GM19238 (cell line): ENCODE measurements around the gene CLEC18A.
A peak's percentile ranks its signal among the peaks of the same experiment; 100 is the strongest.
"Not testable (repeated sequence)": the region's sequence is repeated elsewhere in the genome, so short reads cannot be mapped to it uniquely, and the experiment has no call there.

Source experiments
- DNase-seq: peaks from one replicate; pipeline ENCODE4 v3.0.0; 2011; ENCODE audit warnings: low spot score; ENCODE audit not compliant: insufficient read length

Gene CLEC18A

DNA sequence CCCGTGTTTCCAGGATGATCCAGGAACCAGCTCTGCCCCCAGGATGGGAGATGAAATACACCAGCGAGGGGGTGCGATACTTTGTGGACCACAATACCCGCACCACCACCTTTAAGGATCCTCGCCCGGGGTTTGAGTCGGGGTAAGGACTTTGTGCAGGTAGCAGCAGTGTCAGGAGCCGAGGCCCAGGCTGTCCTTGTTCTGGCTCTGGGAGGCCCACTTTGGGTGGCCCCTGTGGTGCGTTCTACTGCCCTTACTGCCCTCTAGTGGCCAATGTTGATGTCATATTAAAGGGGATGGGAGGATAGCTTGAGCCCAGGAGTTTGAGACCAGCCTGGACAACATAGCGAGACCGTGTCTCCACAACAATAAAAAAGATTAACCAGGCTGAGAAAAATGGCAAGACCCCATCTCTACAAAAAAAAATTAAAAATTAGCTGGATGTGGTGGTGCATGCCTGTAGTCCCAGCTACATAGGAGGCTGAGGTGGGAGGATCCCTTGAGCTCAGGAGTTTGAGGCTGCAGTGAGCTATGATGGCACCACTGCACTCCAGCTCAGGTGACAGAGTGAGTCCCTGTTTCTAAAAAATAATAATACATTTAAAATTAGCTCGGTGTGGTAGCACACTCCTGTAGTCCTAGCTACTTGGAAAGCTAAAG, 20.9 kb upstream of the CLEC18A start:
- peak; percentile 79 for DNase-seq

DNA sequence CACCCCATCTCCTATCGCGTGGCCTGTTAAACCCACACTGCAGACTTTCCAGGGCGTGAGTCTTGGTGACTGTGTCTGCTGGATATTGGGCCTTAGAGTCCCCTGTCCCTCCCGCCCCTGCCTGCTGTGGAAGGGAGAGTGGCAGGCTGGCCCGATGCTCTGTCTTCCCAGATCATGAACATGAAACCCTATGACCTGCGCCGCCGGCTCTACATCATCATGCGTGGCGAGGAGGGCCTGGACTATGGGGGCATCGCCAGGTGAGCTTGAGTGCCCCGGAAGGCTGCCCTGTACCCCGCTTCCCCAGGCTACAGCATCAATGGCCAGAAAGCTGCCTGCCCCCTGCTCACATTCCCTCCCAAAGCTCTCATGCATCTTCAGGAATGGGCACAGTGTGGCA, 19.5 kb upstream of the CLEC18A start:
- no peak for DNase-seq

DNA sequence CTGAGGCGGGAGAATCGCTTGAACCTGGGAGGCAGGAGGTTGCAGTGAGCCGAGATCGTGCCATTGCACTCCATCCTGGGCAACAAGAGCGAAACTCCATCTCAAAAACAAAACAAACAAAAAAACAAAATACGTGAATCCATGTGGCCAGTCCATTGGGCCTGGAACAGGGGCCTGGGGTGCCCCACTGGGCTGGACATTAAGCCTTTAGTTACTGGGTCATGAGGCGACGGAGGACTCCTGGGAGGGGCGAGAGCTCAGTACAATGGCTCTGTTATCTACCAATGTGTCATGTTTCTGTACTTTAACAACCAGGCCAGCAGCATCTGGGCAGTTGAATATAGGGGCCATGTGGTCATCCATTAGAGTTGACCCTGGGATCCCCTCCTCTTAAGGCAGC, 18.9 kb upstream of the CLEC18A start:
- no peak for DNase-seq

DNA sequence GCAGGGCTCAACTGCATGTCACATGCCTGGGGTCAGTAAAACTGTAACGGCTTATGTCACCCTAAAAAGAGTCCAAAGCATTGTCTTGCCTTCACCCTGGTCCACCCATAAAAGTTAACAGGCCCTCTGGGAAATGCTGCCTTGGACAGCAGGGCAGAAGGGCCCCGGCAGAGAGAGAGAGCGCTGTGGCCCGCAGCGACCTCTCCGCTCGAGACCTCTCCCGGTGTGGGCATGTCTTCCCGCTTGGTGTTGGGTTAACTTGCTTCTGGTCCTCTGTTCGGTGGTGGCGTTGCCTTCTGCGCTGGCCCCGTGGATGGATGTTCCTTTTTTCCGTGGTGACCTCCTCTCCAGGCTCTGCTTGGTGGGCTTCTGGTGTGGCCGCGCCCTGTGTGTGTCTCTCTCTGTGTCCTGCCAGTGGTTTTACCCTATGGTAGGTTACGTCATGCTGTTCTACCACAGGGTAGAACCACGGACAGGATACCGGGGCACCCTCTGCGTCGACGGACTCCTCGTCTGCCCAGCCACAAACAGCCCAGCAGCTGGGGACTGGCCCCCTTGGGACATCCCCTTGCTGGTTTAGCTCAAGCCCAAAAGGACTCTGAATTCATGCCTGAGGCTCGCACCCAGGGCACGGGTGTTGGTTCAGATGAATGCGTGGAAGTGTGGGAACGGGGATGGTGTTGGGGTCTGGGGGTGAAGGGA, 18.3 kb upstream of the CLEC18A start:
- no peak for DNase-seq

DNA sequence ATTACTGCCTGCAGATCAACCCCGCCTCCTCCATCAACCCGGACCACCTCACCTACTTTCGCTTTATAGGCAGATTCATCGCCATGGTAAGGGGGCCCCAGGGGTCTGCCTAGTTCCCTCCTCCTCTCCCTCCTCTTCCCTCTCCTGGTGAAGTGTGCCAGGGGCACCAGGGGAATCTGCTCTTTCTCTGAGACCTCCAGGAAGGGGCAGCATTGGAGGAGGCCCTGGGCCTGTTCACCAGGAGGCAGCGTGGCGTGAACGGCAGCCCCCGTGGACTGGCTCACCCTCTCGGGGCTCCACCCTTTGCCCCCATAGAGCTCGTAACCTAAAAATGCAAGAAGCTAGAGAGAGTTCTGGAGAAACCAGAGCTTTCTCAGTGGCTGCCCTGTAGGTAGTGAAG, 17.1 kb upstream of the CLEC18A start:
- no peak for DNase-seq

DNA sequence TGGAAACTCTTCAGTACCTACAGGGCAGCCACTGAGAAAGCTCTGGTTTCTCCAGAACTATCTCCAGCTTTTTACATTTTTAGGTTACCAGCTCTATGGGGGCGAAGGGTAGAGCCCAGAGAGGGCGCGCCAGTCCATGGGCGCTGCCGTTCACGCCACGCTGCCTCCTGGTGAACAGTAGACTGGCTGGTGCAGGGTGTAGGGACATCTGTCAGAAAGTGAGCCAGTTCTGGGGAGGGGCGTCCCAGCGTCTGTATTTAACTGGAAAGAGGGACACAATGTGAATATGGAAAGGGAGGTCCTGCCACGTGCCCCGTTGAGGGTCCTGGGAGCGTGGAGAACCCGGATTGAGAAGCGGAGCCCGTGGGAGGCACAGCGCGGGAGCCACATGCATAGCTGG, 16.4 kb upstream of the CLEC18A start:
- DNase-seq = no peak

DNA sequence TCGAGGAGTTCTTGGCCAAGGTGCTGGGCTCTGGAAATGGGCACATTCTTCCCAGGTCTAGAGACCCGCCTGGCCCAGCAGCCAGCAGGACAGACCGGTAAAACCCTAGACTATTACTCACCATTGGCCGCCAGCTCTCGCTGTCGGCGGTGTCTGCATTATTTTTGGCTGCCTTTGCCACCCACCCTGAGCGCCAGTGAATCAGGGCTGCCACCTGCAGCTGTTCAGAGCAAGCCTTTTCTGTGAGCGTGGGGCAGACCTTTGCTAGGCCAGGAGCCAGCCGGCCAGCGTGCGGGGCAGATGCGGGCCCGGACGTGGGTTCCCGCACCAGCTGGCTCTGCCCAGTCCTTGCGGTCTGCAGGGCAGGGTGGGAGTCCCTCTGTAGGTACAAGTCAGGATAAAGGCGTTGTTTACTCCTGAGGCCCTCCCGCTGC, 15.8 kb upstream of the CLEC18A start:
- DNase-seq = no peak

DNA sequence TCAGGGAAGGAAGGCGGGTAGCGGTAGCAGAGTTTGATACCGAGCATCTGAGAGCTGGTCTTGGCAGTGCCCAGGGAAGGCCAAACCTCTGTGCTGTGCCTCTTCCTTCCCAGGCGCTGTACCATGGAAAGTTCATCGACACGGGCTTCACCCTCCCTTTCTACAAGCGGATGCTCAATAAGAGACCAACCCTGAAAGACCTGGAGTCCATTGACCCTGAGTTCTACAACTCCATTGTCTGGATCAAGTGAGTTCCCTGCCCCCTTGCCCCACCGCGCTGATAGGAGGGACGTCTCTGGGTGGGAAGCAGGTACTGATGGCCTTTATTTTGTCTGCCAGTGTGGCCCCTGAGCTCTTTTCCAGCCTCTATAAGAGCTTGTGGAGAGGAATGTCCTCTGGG, 15.4 kb upstream of the CLEC18A start:
- DNase-seq = no peak

DNA sequence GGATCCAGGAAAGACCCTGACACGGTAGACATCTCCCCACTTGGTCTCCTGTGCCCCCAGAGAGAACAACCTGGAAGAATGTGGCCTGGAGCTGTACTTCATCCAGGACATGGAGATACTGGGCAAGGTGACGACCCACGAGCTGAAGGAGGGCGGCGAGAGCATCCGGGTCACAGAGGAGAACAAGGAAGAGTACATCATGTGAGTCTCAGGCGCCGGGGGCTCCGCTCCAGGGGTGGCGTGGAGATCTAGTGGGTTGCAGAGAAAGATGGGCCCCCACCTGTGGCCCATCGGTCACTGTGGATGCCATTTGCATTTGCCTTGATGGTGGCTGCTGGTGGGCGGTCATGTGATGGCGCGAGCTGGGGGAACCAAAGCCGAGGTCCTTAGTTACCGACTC, 14.9 kb upstream of the CLEC18A start:
- DNase-seq = no peak

DNA sequence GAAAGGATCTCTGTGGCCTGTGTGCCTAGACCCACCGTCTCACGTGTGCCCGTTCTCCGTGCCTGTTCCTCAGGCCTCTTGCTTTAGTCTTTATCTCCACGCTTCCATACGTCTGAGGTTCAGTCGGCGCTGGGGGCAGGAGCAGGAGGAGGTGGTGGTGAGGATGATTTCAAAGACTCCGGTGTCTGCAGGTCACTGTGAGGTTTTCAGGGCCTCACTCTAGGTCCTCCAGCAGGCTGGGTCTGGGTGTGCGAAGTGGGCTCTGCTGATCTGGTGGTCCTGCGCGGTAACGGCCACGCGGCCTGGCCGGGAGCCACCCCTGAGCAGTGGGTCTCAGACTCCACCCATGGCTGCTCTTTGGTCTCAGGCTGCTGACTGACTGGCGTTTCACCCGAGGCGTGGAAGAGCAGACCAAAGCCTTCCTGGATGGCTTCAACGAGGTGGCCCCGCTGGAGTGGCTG, 14.4 kb upstream of the CLEC18A start:
- no peak for DNase-seq

DNA sequence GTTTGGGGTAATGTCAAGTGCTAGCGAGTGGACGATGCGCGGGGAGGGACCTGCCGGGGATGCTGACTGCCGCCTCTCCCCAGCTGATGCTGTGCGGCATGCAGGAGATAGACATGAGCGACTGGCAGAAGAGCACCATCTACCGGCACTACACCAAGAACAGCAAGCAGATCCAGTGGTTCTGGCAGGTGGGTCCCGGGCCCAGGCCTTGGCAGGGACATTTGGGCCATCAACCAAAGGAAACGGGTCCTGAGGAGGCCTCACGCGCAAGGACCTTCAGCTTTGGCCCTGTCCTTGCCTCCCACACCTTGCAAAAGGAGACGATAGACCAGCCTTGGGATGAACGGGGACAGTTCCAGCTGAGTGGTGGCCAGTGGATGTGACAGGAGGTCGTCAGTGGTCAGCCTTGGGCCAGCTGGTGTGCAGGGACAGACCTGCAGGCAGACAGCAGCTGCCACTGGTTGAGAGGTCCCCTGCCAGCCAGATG, 13.6 kb upstream of the CLEC18A start:
- DNase-seq = no peak

DNA sequence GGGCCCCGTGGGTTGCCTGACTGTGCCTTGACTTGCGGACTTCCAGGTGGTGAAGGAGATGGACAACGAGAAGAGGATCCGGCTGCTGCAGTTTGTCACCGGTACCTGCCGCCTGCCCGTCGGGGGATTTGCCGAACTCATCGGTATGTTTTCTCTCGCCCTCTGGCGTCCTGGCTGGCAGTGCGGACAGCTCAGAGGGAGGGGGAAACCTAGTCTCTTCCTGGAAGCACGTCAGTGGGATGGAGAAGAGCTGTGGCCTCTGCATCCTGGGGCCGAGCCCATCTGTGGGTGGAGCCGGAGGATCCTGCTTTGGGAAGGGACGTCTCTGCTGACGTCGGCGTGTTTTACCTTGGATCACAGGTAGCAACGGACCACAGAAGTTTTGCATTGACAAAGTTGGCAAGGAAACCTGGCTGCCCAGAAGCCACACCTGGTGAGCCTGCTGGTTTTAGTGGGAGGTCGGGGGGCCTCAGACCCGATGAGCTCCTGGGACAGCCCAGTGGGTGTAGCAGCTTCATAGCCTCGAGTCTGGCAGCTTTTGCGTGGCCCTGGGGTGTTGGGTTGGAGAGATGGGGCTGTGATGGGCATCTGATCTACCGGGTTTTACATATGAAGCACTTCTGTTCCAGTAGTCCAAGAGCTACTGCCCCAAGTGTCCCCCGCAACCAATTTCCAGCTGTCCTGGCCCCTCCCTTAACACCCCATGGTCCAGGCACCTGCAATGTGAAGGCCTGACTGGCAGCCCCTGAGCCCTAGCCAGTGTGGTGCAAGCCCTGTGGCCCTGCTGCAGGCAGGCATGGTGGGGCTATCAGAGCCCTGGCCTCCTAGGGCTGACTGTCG, 11.9 kb upstream of the CLEC18A start:
- no peak for DNase-seq

DNA sequence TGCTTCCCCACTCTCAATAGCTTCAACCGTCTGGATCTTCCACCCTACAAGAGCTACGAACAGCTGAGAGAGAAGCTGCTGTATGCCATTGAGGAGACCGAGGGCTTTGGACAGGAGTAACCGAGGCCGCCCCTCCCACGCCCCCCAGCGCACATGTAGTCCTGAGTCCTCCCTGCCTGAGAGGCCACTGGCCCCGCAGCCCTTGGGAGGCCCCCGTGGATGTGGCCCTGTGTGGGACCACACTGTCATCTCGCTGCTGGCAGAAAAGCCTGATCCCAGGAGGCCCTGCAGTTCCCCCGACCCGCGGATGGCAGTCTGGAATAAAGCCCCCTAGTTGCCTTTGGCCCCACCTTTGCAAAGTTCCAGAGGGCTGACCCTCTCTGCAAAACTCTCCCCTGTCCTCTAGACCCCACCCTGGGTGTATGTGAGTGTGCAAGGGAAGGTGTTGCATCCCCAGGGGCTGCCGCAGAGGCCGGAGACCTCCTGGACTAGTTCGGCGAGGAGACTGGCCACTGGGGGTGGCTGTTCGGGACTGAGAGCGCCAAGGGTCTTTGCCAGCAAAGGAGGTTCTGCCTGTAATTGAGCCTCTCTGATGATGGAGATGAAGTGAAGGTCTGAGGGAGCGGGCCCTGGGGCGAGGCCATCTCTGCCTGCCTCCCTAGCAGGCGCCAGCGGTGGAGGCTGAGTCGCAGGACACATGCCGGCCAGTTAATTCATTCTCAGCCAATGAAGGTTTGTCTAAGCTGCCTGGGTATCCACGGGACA, 11.1 kb upstream of the CLEC18A start:
- no peak for DNase-seq

DNA sequence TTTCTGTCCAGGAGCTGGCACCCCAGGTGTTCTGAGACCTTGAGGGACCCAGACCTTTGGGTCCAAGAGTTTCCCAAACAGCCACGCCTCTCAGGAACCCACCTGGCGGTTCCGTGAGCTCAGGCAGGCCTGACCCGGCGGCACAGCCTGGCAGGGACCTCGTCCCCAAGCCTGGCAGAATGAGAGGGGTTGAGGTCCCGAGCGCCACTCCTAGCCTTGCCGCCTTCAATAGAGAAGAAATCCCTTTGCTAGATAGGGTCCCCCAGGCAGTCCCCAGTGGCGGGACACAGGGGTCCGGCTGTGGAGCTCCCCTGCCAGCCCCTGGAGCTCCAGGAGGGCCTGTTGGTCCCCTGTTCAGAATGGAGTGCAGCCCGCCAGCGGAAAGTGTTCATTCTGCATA, 10.5 kb upstream of the CLEC18A start:
- DNase-seq = no peak

DNA sequence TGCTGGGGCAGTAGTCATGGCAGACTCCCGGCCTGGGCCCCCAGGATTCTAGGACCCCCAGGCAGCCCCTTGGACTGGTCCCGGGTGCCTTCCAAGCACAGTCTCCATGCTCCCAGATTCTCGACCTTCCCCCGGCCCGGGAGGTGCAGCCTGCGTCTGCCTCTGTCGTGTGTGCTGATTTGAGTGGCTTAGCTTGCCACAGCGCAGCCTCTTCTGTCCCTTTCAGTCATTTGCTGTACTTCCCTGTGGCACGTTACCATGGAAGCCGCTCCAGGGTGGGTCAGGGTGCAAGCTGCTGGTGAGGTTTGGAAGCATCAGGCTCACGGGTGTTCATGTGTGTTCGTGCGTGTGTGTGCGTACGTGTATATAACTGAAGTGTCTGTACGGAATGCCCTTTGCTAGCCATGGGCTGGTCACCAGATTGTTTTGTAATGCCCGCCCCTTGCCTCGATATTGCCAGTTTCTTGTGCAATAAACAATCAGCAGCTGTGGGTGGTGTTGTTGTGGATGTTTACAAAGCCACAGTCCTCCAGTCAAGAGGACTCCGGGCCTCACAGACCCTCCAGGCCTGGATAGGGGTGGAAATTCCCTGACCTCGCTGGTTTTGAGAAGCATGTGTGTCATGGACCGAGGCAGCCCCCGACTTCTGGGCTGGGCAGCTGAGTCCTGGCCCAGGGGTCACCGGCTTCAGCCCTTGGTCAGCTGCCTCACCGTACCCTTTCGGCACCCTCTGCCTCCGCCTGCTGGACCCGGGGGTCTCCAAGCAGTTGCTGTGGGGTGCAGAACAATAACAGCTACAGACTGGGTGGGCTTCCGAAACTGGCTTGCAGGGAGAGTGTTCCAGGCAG, 9.7 kb upstream of the CLEC18A start:
- no peak for DNase-seq

DNA sequence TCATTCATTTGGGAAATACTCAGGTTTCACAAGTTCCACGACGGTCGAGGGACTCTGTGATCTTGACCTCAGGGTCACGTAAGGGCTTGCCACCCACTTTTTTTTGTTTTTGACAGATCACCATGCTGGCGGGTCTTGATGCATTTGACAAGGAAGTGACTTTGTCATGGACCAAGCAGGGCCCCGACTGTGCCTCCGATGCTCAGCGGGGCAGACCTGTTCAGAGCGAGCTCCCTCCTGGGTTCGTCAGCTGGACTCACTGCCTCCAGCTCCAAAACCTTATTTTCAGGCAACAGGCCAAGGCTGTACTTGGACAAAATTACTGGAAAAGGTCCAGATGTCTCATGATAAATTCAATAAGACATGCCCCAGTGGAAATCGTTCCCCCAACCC, 9.0 kb upstream of the CLEC18A start:
- no peak for DNase-seq

DNA sequence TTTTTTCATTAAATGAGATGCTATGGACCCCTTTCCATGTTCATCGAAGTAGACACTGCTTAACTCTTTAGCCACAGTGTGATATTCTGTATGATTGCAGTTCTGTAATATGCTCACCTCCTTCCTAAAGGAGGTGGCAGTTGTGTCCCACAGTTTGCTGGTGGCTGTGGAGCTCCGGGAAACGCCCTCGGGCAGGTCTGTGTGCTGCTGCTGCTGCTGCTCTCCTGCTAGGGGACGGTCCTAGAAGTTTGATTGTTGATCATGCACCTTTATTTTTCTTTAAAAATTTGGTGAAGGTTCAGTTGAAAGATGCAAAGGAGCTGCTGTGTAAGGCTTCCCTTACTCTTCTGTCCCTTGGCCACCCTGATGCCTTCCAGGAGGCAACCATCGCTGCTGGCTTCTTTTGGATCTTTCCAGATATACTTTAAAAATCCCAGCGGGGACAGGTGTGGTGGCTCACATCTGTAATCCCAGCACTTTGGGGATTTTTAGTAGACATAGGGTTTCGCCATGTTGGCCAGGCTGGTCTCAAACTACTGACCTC, 8.4 kb upstream of the CLEC18A start:
- no peak for DNase-seq

DNA sequence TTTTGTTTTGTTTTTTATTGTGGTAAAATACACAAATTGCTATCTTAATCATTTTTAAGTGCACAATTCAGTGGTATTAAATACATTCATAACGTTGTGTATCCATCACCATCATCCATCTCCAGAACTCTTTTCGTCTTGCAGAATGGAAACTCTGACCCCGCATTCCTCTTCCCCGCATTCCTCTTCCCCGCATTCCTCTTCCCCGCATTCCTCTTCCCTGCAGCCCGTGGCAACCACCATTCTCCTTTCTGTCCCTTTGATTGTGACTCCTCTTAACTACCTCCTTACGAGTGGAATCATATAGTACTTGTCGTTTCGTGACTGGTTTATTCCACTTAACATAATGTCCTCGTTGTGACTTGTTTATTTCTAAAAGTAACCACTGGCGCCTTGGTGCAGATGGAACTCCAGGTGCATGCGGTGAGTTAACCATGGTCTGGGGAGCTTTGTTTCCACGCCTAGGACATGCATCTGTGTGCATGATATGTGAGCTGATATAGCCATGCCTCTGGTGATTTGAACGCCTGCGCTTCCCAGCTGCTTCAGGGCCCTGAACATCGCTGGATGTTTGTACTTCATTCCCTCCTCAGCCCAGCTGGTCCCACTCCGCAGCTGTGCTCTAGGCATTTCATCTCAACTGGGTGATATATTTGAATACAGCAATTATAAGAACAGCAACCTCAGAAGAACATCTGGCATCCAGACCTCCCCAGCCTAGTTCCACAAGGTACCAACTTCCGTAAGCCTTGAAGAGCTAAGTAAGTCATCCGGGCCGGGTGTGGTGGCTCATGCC, 7.7 kb upstream of the CLEC18A start:
- DNase-seq = not testable (repeated sequence)

DNA sequence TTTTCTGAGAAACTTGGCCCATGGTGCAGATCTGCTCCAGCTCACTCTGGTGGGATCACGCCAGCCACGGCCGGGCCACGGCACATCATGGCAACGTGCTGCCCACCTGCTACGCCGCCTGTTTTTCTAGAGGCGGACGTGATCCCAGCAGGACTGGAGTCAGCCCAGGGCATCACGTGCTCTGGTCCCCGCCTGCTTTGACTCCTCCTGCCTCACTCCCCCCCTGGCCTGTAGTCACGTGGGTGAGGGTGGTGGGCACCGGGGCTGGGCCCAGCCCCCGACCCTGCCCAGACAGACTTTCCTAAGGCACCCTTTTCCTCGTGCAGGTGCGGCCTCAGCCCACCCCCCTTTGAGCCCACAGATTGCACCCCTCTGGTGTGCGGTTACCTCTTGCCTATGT, 723 bp upstream of the CLEC18A start:
- DNase-seq = not testable (repeated sequence)
